Measurements from ENCODE around the gene SLC19A1.

- no peak for TF ChIP-seq CTCF (IDR thresholded peaks at IDR 0.05)
- no peak for TF ChIP-seq POLR2A (IDR thresholded peaks at IDR 0.05)
These were observed 33.2 kb upstream of the SLC19A1 start for GRCh38 chr21:45575304-45575992.
